ENCODE results near the gene GPC3. TPM values are rescaled to one million over a fixed set of nuclear protein-coding genes. Genes with fewer than 3 reads are reported as not detected.
A peak's percentile ranks its signal among the peaks of the same experiment; 100 is the strongest.

GPC3 gene
- total RNA-seq, 1 experiment from 2014 or later = 32.4 TPM

DNA sequence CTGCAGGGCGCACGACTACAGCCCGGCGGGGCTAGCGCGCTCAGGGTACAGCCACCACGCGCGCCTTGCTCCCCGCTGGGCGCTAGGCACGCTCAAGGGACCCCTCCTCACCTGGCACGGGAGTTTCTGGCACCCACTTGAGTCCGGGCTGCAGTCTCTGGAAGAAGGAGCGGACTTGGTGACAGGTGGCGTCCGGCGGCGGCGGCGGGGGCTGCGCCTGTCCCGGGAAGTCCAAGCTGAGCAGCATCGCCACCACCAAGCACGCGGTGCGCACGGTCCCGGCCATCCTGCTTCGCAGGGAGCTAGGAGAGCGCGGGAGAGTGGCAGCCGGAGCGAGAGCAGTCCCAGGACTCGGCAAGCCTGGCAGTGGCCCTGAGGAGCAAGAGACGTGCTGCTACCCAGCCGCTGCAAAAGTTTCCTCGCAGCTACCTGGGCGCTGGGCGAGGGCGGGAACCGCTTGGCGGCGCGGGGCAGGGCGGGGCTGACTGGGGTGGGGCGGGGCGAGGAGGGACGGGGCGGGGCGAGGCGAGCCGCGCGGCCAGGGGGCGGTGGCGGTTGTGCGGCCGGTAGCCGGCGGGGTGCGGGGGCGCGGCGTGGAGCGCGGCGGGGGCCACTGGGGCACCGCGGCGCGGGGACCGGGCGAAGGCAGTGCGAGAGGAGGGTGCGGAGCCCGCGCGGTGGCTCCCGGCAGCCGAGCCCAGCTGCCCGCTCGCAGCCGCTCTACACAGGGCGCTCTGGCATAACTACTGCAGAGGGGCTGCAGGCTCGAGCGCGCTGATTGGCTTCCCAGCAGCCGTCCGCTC lies at the start of gene GPC3 (continued):
- TF ChIP-seq, protein P1, sequence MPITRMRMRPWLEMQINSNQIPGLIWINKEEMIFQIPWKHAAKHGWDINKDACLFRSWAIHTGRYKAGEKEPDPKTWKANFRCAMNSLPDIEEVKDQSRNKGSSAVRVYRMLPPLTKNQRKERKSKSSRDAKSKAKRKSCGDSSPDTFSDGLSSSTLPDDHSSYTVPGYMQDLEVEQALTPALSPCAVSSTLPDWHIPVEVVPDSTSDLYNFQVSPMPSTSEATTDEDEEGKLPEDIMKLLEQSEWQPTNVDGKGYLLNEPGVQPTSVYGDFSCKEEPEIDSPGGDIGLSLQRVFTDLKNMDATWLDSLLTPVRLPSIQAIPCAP (CRISPR knock-in tag; IDR thresholded peaks at IDR 0.05) = no peak
- TF ChIP-seq, protein P2, sequence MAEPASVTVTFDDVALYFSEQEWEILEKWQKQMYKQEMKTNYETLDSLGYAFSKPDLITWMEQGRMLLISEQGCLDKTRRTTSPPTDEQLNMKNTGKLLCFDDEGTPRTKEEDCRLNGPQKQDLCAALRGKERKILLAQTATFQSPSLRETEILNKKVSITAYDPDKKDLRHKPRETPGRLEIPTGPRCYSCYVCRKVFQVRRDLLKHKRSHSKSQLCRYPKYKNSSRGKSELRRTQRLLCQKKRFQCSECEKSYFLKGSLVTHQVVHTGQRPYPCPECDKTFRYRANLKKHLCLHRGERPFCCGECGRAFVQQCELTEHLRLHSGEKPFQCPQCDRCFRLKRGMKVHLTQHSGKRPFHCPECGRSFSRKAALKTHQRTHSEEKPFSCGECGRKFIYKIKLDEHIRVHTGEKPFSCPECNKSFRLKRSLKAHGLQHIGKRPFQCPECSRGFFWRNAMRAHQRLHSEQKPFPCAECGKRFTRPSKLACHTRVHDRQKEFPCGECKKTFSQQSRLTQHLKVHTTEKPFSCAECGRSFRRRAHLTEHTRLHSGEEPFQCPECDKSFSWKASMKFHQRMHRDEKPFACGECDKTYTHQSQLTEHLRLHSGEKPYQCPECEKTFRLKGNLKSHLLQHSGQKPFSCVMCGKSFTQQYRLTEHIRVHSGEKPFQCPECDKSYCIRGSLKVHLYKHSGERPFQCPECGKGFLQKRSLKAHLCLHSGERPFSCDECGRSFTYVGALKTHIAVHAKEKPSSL (CRISPR knock-in tag; conservative IDR thresholded peaks at IDR 0.05) = no peak
- TF ChIP-seq, protein P3, sequence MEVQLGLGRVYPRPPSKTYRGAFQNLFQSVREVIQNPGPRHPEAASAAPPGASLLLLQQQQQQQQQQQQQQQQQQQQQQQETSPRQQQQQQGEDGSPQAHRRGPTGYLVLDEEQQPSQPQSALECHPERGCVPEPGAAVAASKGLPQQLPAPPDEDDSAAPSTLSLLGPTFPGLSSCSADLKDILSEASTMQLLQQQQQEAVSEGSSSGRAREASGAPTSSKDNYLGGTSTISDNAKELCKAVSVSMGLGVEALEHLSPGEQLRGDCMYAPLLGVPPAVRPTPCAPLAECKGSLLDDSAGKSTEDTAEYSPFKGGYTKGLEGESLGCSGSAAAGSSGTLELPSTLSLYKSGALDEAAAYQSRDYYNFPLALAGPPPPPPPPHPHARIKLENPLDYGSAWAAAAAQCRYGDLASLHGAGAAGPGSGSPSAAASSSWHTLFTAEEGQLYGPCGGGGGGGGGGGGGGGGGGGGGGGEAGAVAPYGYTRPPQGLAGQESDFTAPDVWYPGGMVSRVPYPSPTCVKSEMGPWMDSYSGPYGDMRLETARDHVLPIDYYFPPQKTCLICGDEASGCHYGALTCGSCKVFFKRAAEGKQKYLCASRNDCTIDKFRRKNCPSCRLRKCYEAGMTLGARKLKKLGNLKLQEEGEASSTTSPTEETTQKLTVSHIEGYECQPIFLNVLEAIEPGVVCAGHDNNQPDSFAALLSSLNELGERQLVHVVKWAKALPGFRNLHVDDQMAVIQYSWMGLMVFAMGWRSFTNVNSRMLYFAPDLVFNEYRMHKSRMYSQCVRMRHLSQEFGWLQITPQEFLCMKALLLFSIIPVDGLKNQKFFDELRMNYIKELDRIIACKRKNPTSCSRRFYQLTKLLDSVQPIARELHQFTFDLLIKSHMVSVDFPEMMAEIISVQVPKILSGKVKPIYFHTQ (CRISPR knock-in tag; IDR thresholded peaks at IDR 0.05) = no peak
- TF ChIP-seq, protein P4, sequence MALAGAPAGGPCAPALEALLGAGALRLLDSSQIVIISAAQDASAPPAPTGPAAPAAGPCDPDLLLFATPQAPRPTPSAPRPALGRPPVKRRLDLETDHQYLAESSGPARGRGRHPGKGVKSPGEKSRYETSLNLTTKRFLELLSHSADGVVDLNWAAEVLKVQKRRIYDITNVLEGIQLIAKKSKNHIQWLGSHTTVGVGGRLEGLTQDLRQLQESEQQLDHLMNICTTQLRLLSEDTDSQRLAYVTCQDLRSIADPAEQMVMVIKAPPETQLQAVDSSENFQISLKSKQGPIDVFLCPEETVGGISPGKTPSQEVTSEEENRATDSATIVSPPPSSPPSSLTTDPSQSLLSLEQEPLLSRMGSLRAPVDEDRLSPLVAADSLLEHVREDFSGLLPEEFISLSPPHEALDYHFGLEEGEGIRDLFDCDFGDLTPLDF (CRISPR knock-in tag; IDR thresholded peaks at IDR 0.05) = peak; percentile 60; the same call in 1 of the 2 replicates
- TF ChIP-seq MYBL2 (CRISPR knock-in tag; IDR thresholded peaks at IDR 0.05) = 0 out of 2 replicates have a peak, but pooled peaks have one; percentile 48
- TF ChIP-seq ZNF219 (CRISPR knock-in tag; IDR thresholded peaks at IDR 0.05; ENCODE audit: borderline replicate concordance) = no peak
- TF ChIP-seq ZNF121 (CRISPR knock-in tag; IDR thresholded peaks at IDR 0.05) = no peak
- TF ChIP-seq, protein P5, sequence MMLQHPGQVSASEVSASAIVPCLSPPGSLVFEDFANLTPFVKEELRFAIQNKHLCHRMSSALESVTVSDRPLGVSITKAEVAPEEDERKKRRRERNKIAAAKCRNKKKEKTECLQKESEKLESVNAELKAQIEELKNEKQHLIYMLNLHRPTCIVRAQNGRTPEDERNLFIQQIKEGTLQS (CRISPR knock-in tag; conservative IDR thresholded peaks at IDR 0.05) = no peak
- TF ChIP-seq FOXK1 (CRISPR knock-in tag; IDR thresholded peaks at IDR 0.05) = peak; percentile 73; the same call in 1 of the 2 replicates
- TF ChIP-seq, protein P6, sequence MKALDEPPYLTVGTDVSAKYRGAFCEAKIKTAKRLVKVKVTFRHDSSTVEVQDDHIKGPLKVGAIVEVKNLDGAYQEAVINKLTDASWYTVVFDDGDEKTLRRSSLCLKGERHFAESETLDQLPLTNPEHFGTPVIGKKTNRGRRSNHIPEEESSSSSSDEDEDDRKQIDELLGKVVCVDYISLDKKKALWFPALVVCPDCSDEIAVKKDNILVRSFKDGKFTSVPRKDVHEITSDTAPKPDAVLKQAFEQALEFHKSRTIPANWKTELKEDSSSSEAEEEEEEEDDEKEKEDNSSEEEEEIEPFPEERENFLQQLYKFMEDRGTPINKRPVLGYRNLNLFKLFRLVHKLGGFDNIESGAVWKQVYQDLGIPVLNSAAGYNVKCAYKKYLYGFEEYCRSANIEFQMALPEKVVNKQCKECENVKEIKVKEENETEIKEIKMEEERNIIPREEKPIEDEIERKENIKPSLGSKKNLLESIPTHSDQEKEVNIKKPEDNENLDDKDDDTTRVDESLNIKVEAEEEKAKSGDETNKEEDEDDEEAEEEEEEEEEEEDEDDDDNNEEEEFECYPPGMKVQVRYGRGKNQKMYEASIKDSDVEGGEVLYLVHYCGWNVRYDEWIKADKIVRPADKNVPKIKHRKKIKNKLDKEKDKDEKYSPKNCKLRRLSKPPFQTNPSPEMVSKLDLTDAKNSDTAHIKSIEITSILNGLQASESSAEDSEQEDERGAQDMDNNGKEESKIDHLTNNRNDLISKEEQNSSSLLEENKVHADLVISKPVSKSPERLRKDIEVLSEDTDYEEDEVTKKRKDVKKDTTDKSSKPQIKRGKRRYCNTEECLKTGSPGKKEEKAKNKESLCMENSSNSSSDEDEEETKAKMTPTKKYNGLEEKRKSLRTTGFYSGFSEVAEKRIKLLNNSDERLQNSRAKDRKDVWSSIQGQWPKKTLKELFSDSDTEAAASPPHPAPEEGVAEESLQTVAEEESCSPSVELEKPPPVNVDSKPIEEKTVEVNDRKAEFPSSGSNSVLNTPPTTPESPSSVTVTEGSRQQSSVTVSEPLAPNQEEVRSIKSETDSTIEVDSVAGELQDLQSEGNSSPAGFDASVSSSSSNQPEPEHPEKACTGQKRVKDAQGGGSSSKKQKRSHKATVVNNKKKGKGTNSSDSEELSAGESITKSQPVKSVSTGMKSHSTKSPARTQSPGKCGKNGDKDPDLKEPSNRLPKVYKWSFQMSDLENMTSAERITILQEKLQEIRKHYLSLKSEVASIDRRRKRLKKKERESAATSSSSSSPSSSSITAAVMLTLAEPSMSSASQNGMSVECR (CRISPR knock-in tag; IDR thresholded peaks at IDR 0.05; ENCODE audit: borderline replicate concordance) = 0 out of 2 replicates have a peak, but pooled peaks have one; percentile 36
- 0 out of 2 replicates have a peak, but pooled peaks have one; percentile 52 for TF ChIP-seq JUN (CRISPR knock-in tag; IDR thresholded peaks at IDR 0.05)
- TF ChIP-seq NR2C2 (CRISPR knock-in tag; IDR thresholded peaks at IDR 0.05) = no peak; the same call in 1 of the 2 replicates
- TF ChIP-seq FOXJ3 (CRISPR knock-in tag; IDR thresholded peaks at IDR 0.05; ENCODE audit: borderline replicate concordance) = no peak
- no peak; the same call in 1 of the 2 replicates for TF ChIP-seq KAT7 (CRISPR knock-in tag; IDR thresholded peaks at IDR 0.05; ENCODE audit: borderline replicate concordance)
